Gastrocnemius medialis (tissue), 4 donors: ENCODE measurements around the gene CSGALNACT2. TPM values are rescaled to one million over a fixed set of nuclear protein-coding genes. Genes with fewer than 3 reads are reported as not detected.

Source experiments
- ATAC-seq, 2 donors: fragments of 150-250 bp; one replicate each; pipeline ENCODE4 v1.9.1; 2016
- DNase-seq, 2 donors: peaks; one replicate each; pipeline ENCODE4 v3.0.0-alpha.2; 2019
- H3K27ac ChIP-seq, 4 donors: fragments of 200-600 bp; sonication (generic); 1 replicate in 1 of 4; 2 replicates in 3 of 4; pipeline ENCODE4 v1.5.1; 2016 to 2018; ENCODE audit warnings: mild to moderate bottlenecking in 2 of 4, moderate library complexity in 1 of 4
- H3K27me3 ChIP-seq, 3 donors: fragments of 200-600 bp; sonication (generic) in 2 of 3; 1 replicate in 1 of 3; 2 replicates in 2 of 3; pipeline versions ENCODE4 v1.5.1 to v1.6.0; 2016 to 2019; ENCODE audit warnings: mild to moderate bottlenecking in 1 of 3, moderate library complexity in 1 of 3
- H3K36me3 ChIP-seq, 2 donors: fragments of 200-600 bp; sonication (generic) in 1 of 2; one replicate each; pipeline ENCODE4 v1.5.1; 2017 to 2018
- H3K4me1 ChIP-seq, 2 donors: fragments of 200-600 bp; sonication (generic) in 1 of 2; one replicate each; pipeline ENCODE4 v1.5.1; 2016 to 2017; ENCODE audit warnings: mild to moderate bottlenecking in 2 of 2
- H3K4me3 ChIP-seq, 4 donors: fragments of 200-600 bp; sonication (generic) in 3 of 4; 1 replicate in 1 of 4; 2 replicates in 3 of 4; pipeline ENCODE4 v1.5.1; 2016 to 2019; ENCODE audit warnings: mild to moderate bottlenecking in 2 of 4
- H3K9me3 ChIP-seq, 3 donors: fragments of 200-600 bp; sonication (generic) in 2 of 3; 1 replicate in 1 of 3; 2 replicates in 2 of 3; pipeline ENCODE4 v1.5.1; 2016 to 2019
- POLR2A ChIP-seq, 2 donors: fragments of 450-650 bp; IDR thresholded peaks; one replicate each; pipeline ENCODE4 v1.6.1; 2017; ENCODE audit warnings: antibody characterized with exemption in 2 of 2, mild to moderate bottlenecking in 2 of 2, moderate library complexity in 2 of 2
- in situ Hi-C, 4 donors: fragments of 200-750 bp; cut with MboI; loops; one replicate each; pipeline versions ENCODE4 v1.15.0 to v1.8.0; 2017; ENCODE audit warnings: low sequenced_read_pairs in 4 of 4
- intact Hi-C: fragments of 100-400 bp; cut with DNase I; formaldehyde crosslinking; loops from one replicate; pipeline ENCODE4 v1.15.1; 2023; ENCODE audit warnings: low total_unique reads
- total RNA-seq, 4 donors: library from RNA; depleted of rRNA; stranded (reverse); fragments of >200 nt; gene quantifications; one replicate each; pipeline versions ENCODE4 v1.1.0 to v1.2.3, GENCODE V29; 2016
- TF ChIP-seq, protein P1 (sequence below), 5 experiments: fragments of 450-650 bp in 3 of 5; fragments of 200-600 bp in 2 of 5; sonication (generic) in 2 of 5; IDR thresholded peaks in 4 of 5; conservative IDR thresholded peaks in 1 of 5; 1 replicate in 4 of 5; 2 replicates in 1 of 5; pipeline ENCODE4 v1.5.1; 2016 to 2019; ENCODE audit warnings: antibody characterized with exemption in 5 of 5, mild to moderate bottlenecking in 3 of 5, moderate library complexity in 3 of 5

CSGALNACT2 gene
- total RNA-seq, 4 donors from 2014 or later = 12.3 to 17.3 (median 14.1) TPM

DNA sequence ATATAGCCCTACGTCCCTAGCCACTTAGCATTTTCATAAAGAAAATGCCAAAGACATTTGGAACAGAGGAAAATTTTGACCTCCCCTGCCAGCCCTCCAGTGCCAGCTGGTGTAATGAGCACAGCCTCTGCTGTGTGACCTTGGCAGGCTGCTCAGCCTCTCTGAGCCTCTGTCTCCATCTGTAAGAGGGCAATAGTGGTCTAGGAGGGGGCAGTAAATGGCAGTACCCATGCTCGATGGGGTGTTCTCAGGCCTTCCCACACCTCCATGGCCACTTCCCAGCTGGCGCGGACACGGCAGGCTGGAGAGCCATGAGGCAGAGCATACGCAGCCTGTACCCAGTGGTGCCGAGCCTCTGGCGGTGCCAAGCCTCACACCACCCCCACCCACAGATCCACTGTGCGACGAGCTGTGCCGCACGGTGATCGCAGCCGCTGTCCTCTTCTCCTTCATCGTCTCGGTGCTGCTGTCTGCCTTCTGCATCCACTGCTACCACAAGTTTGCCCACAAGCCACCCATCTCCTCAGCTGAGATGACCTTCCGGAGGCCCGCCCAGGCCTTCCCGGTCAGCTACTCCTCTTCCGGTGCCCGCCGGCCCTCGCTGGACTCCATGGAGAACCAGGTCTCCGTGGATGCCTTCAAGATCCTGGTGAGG is 24.0 kb upstream of the CSGALNACT2 start:
- H3K4me3 ChIP-seq = no peak overlapping the region
- no peak overlapping the region for H3K27ac ChIP-seq
- in situ Hi-C loops (loop anchor here in 1 of 4 donors (25.0 kb wide), 2 partner anchors 252 to 352 kb away; no protein-coding TSS in a partner anchor), intact Hi-C loops (no loop called here)
- no peaks in the 10 kb centered on the region for H3K27me3 ChIP-seq
- H3K36me3 ChIP-seq = no peaks in the 10 kb centered on the region
- DNase-seq = no peak
- ATAC-seq = no peak
- TF ChIP-seq POLR2A (IDR thresholded peaks at IDR 0.05) = no peak
- TF ChIP-seq, protein P1, sequence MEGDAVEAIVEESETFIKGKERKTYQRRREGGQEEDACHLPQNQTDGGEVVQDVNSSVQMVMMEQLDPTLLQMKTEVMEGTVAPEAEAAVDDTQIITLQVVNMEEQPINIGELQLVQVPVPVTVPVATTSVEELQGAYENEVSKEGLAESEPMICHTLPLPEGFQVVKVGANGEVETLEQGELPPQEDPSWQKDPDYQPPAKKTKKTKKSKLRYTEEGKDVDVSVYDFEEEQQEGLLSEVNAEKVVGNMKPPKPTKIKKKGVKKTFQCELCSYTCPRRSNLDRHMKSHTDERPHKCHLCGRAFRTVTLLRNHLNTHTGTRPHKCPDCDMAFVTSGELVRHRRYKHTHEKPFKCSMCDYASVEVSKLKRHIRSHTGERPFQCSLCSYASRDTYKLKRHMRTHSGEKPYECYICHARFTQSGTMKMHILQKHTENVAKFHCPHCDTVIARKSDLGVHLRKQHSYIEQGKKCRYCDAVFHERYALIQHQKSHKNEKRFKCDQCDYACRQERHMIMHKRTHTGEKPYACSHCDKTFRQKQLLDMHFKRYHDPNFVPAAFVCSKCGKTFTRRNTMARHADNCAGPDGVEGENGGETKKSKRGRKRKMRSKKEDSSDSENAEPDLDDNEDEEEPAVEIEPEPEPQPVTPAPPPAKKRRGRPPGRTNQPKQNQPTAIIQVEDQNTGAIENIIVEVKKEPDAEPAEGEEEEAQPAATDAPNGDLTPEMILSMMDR (IDR thresholded peaks at IDR 0.05 in 4 of 5, conservative IDR thresholded peaks at IDR 0.05 in 1 of 5) = no peak
- H3K9me3 ChIP-seq = no peaks in the 10 kb centered on the region
- no peaks in the 10 kb centered on the region for H3K4me1 ChIP-seq

DNA sequence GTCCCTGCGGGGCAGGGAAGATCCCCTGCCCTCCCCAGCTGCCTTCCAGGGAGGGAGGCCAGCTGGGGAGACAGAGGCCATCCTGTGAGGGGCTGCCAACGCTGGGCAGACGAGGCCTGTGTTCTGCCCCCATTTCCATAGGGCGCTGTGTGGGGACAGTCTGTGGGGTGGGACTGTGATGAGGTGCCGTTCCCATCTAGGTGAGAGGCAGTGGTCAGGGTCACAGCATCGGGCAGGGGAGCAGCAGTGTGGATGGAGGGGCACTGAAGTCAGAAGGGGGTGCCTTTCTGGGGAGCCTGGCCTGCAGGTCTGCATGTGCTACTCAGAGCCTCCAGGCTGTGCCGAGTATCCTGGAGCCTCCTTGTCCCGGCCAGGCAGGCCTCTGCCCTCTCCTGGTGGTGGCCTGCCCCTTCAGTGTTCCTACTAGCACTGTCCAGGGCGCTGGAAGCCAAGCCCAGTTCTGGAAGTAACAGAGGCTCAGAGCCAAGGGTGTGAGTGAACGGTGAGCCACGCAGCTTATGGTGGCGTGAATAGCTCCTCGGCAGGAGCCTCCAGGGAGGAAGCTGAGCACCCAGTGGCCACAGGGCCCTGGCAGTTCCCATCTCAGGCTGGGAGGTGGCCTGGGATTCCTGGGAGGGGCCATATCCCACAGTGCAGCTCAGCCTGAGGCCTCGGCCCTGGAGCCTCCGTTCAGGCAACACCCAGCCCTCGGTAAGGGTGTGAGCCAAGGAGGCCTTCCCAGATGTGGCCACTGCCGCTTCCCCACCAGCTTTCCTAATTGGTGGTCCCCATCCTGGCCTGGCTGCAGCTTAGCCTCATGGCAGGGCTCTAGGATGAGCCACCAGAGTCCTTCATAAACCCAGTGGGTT is 23.3 kb upstream of the CSGALNACT2 start:
- Histone ChIP-seq H3K9me3 (no peaks in the 10 kb centered on the region), H3K27me3 (no peaks in the 10 kb centered on the region), H3K4me3 (no peak overlapping the region), H3K4me1 (no peaks in the 10 kb centered on the region), H3K27ac (no peak overlapping the region), H3K36me3 (no peaks in the 10 kb centered on the region)
- DNase-seq (no peak), ATAC-seq (no peak)
- TF ChIP-seq, protein P1 (IDR thresholded peaks at IDR 0.05 in 4 of 5, conservative IDR thresholded peaks at IDR 0.05 in 1 of 5) = no peak
- no peak for TF ChIP-seq POLR2A (IDR thresholded peaks at IDR 0.05)
- intact Hi-C loops = no loop called here
- in situ Hi-C loops = loop anchor here in 1 of 4 donors (25.0 kb wide), 2 partner anchors 253 to 353 kb away; no protein-coding TSS in a partner anchor

DNA sequence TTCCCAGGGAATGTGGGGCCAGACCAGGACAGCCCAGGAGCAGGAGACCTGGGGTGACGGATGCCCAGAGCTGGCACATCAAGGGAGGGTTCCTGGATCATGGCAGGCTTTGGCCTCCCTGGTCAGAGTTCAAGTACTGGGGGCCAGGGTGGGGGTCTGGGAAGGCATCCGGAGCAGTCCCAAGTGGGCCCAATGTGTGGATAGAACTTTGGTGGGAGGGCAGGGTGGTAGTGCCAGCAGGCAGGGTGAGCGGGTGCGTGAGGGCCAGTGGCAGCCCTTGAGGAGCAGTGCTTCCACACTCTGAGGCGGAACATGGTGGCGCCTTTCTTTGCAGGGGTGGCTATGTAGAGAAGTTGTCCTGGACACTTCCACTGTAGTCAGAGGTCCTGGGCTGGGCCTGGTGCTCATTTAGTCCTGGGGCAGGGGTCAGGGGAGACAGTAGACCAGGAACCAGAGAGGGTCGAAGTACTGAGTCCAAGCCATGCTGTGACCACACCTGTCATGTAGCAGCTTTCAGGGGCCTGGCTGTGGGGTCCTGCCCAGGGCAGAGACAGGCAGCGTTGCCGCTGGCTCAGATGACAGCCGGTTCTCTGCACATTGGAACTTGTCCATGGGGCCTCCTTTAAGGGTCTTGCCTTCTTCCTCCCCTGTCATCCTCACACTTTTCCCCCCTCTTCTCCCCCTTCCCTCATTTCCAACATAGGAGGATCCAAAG is 22.2 kb upstream of the CSGALNACT2 start:
- no peaks in the 10 kb centered on the region for H3K27me3 ChIP-seq
- no peaks in the 10 kb centered on the region for H3K4me1 ChIP-seq
- in situ Hi-C loops = loop anchor here in 1 of 4 donors (25.0 kb wide), 2 partner anchors 254 to 354 kb away; no protein-coding TSS in a partner anchor
- H3K36me3 ChIP-seq = no peaks in the 10 kb centered on the region
- no peak overlapping the region for H3K27ac ChIP-seq
- intact Hi-C loops = no loop called here
- DNase-seq (no peak), ATAC-seq (no peak)
- TF ChIP-seq POLR2A (IDR thresholded peaks at IDR 0.05) = no peak
- TF ChIP-seq, protein P1 (IDR thresholded peaks at IDR 0.05 in 4 of 5, conservative IDR thresholded peaks at IDR 0.05 in 1 of 5) = no peak
- H3K4me3 ChIP-seq = no peak overlapping the region
- H3K9me3 ChIP-seq = no peaks in the 10 kb centered on the region

DNA sequence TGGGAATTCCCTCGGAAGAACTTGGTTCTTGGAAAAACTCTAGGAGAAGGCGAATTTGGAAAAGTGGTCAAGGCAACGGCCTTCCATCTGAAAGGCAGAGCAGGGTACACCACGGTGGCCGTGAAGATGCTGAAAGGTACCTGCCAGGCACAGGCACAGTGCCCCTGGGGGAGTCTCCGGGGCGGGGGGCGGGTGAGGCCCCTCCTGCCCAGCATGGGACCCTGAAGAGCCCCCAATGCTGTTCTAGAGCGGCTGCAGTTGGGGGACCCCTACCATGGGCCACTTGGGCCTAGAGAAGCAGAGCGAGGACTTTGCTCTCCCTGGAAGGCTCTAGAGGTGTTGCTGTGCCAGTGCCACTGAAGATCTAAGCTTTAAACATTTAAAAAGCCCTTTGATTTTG is 21.6 kb upstream of the CSGALNACT2 start:
- in situ Hi-C loops (loop anchor here in 1 of 4 donors (25.0 kb wide), 2 partner anchors 254 to 354 kb away; no protein-coding TSS in a partner anchor), intact Hi-C loops (no loop called here)
- no peak for TF ChIP-seq POLR2A (IDR thresholded peaks at IDR 0.05)
- TF ChIP-seq, protein P1 (IDR thresholded peaks at IDR 0.05 in 4 of 5, conservative IDR thresholded peaks at IDR 0.05 in 1 of 5) = no peak
- Histone ChIP-seq H3K4me3 (no peak overlapping the region), H3K4me1 (no peaks in the 10 kb centered on the region), H3K9me3 (no peaks in the 10 kb centered on the region), H3K36me3 (no peaks in the 10 kb centered on the region), H3K27me3 (no peaks in the 10 kb centered on the region), H3K27ac (no peak overlapping the region)
- ATAC-seq (no peak), DNase-seq (no peak)
